KMS-11 (cell line): ENCODE data around the gene ATP9B.

Experiments used
- H2AFZ ChIP-seq: fragments of 200-600 bp; sonication (generic); 2 replicates; pipeline ENCODE4 v1.6.1; 2016; ENCODE audit warnings: antibody characterized with exemption, mixed run types, low read depth
- H3K27ac ChIP-seq: fragments of 200-600 bp; sonication (generic); 2 replicates; pipeline ENCODE4 v1.6.1; 2016; ENCODE audit warnings: mild to moderate bottlenecking, mixed run types
- H3K27me3 ChIP-seq: fragments of 200-600 bp; sonication (generic); 2 replicates; pipeline ENCODE4 v1.6.1; 2017; ENCODE audit warnings: mild to moderate bottlenecking, low read depth, mixed run types, moderate library complexity; ENCODE audit not compliant: insufficient read depth
- H3K36me3 ChIP-seq: fragments of 200-600 bp; sonication (generic); 2 replicates; pipeline ENCODE4 v1.6.1; 2017; ENCODE audit warnings: mild to moderate bottlenecking, mixed run types; ENCODE audit not compliant: insufficient read depth
- H3K4me1 ChIP-seq: fragments of 200-600 bp; sonication (generic); 2 replicates; pipeline ENCODE4 v1.6.1; 2016; ENCODE audit warnings: mild to moderate bottlenecking, low read depth, mixed run types; ENCODE audit not compliant: poor library complexity, severe bottlenecking
- H3K4me2 ChIP-seq: fragments of 200-600 bp; sonication (generic); 2 replicates; pipeline ENCODE4 v1.7.0; 2016; ENCODE audit warnings: mild to moderate bottlenecking, mixed run types
- H3K4me3 ChIP-seq: fragments of 200-600 bp; sonication (generic); IDR thresholded peaks from 2 replicates; pipeline ENCODE4 v1.6.1; 2017; ENCODE audit warnings: low read depth, low read length, mixed read lengths; ENCODE audit not compliant: insufficient read depth
- H3K79me2 ChIP-seq: fragments of 200-600 bp; sonication (generic); 2 replicates; pipeline ENCODE4 v1.6.1; 2016; ENCODE audit warnings: low read depth, mixed run types; ENCODE audit not compliant: insufficient read depth
- H3K9ac ChIP-seq: fragments of 200-600 bp; sonication (generic); 2 replicates; pipeline ENCODE4 v1.6.1; 2016; ENCODE audit warnings: mild to moderate bottlenecking, mixed run types
- H4K20me1 ChIP-seq: fragments of 200-600 bp; sonication (generic); 2 replicates; pipeline ENCODE4 v1.6.1; 2016; ENCODE audit warnings: mild to moderate bottlenecking, mixed run types; ENCODE audit not compliant: insufficient read depth
- TF ChIP-seq, protein P1 (sequence below): fragments of 200-600 bp; sonication (generic); conservative IDR thresholded peaks from 2 replicates; pipeline ENCODE4 v1.6.1; 2017; ENCODE audit warnings: low read depth, mild to moderate bottlenecking, antibody characterized with exemption, low read length, moderate library complexity, mixed read lengths

The ATP9B gene

DNA sequence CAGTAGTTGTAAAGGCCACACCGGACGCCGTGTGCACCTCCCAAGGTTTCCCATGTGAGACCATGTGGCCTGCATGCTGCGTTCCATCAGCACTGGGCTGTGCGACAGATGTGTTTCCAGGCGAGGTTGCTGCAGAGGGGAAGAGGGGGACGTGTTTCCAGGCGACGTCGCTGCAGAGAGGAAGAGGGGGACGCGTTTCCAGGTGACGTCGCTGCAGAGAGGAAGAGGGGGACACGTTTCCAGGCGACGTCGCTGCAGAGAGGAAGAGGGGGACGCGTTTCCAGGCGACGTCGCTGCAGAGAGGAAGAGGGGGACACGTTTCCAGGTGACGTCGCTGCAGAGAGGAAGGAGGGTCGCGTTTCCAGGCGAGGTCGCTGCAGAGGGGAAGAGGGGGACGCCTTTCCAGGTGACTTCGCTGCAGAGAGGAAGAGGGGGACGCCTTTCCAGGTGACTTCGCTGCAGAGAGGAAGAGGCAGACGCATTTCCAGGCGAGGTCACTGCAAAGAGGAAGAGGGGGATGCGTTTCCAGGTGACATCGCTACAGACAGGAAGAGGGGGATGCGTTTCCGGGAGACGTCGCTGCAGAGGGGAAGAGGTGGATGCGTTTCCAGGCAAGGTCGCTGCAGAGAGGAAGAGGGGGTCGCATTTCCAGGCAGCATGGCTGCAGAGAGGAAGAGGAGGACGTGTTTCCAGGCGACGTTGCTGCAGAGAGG is 351.0 kb downstream of the ATP9B start:
- Histone ChIP-seq H3K9ac (no peak overlapping the region), H3K79me2 (no peaks in the 10 kb centered on the region), H3K27me3 (no peaks in the 10 kb centered on the region), H3K36me3 (no peaks in the 10 kb centered on the region), H3K27ac (no peak overlapping the region), H4K20me1 (no peaks in the 10 kb centered on the region), H3K4me2 (no peak overlapping the region), H3K4me1 (no peaks in the 10 kb centered on the region), H2AFZ (no peak overlapping the region), H3K4me3 (no peak overlapping the region)
- TF ChIP-seq, protein P1, sequence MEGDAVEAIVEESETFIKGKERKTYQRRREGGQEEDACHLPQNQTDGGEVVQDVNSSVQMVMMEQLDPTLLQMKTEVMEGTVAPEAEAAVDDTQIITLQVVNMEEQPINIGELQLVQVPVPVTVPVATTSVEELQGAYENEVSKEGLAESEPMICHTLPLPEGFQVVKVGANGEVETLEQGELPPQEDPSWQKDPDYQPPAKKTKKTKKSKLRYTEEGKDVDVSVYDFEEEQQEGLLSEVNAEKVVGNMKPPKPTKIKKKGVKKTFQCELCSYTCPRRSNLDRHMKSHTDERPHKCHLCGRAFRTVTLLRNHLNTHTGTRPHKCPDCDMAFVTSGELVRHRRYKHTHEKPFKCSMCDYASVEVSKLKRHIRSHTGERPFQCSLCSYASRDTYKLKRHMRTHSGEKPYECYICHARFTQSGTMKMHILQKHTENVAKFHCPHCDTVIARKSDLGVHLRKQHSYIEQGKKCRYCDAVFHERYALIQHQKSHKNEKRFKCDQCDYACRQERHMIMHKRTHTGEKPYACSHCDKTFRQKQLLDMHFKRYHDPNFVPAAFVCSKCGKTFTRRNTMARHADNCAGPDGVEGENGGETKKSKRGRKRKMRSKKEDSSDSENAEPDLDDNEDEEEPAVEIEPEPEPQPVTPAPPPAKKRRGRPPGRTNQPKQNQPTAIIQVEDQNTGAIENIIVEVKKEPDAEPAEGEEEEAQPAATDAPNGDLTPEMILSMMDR = no peak

DNA sequence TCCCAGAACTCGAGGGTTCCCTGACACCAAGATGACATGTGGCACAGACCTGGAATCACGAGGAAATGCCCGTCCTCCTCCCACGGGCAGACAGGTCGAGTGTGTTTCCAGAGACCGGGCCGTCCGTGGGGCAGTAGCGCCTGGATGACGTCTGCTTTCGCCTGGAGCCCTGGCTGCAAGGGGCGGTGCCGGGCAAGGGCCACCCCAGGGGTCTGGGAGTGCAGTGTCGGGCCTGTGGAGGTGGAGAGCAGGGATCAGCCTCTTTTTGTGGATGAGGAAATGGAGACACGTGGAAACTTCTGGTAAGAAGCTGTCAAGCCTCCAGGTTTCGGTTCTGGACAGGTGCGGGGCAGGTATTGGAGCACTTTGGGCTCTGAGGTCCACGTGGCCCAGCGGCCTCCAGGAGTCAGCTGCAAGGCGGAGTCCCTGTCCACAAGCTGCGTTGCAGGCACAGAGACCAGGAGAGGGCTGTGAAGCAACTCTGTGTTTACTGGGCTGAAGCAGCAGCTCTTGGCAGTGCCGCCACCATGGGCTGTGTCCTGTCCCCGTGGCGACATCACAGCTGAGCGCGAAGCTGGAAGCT is 352.2 kb downstream of the ATP9B start:
- Histone ChIP-seq H3K4me1 (no peaks in the 10 kb centered on the region), H3K27ac (no peak overlapping the region), H3K27me3 (no peaks in the 10 kb centered on the region), H4K20me1 (no peaks in the 10 kb centered on the region), H2AFZ (no peak overlapping the region), H3K4me2 (no peak overlapping the region), H3K4me3 (no peak overlapping the region), H3K9ac (no peak overlapping the region), H3K79me2 (no peaks in the 10 kb centered on the region), H3K36me3 (no peaks in the 10 kb centered on the region)
- TF ChIP-seq, protein P1 = no peak

DNA sequence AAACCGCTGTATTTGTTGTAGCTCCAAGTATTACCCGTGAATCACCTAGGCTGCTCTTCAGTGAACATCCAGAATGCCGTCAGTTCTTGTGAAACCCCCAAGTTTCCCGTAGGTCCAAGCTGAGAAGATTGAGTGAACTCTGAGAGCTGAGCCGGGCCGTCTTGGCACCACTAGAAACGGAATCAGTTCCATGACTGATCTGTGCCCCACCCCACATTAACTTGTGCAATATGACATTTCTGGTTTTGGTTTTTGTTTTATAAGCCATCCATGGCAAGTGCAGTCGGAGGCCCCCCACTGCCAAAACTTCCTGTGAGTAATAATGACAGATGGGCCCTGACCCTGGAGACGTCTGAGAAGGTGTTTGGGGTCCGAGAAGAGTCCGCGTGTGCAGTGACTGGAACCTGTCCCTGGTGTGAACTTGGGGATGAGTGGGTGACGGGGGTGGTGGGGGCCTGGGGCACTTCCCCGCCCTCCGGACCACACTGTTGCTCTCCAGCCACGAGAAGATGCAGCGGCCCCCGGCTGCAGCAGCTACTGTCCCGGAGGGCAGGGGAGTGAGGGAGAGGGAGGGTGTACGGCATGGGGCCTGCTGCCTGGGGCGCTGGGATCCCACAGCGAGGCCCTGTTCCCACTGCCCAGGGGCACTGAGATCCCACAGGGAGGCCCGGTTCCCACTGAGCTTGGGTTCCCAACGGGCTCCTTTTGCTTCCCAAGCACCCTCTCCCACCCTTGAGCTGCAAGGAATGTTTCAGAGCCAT is 353.0 kb downstream of the ATP9B start:
- Histone ChIP-seq H3K4me3 (no peak overlapping the region), H3K36me3 (no peaks in the 10 kb centered on the region), H2AFZ (no peak overlapping the region), H3K9ac (no peak overlapping the region), H3K4me1 (no peaks in the 10 kb centered on the region), H4K20me1 (no peaks in the 10 kb centered on the region), H3K4me2 (no peak overlapping the region), H3K27me3 (no peaks in the 10 kb centered on the region), H3K79me2 (no peaks in the 10 kb centered on the region), H3K27ac (no peak overlapping the region)
- TF ChIP-seq, protein P1 = no peak

DNA sequence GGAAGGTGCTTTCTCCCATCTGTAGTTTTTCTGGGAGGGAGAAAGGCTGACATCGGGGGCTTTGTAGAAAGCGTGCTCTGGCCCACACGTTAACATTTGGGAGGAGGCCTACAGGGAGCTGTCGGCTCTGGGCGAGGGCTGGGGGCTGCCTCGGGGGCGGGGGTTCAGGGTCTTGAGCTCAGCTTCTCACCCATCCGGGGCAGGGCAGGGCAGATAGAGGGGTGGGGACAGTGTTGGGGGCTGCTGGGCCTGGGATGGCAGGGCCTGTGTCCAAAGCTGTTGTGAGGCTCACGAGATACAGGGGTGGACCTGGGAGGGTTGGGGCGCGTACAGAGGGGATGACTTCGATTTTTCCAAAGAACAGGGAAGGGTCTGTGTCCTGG is 353.6 kb downstream of the ATP9B start:
- no peak overlapping the region for H3K4me3 ChIP-seq
- no peak overlapping the region for H2AFZ ChIP-seq
- no peak overlapping the region for H3K9ac ChIP-seq
- H3K4me2 ChIP-seq = no peak overlapping the region
- no peaks in the 10 kb centered on the region for H3K4me1 ChIP-seq
- TF ChIP-seq, protein P1 = no peak
- H3K27ac ChIP-seq = no peak overlapping the region
- no peaks in the 10 kb centered on the region for H3K79me2 ChIP-seq
- no peaks in the 10 kb centered on the region for H3K27me3 ChIP-seq
- H3K36me3 ChIP-seq = no peaks in the 10 kb centered on the region
- no peaks in the 10 kb centered on the region for H4K20me1 ChIP-seq
